NCI-H1417 (cell line): ENCODE results near the gene GADD45GIP1.
"Not testable (repeated sequence)": the region's sequence is repeated elsewhere in the genome, so short reads cannot be mapped to it uniquely, and the experiment has no call there.

Source experiments
- DNase-seq, 3 experiments: peaks; one replicate each; lab custom pipeline; 2025; lab: John Stamatoyannopoulos, UW

The GADD45GIP1 gene

GRCh38 chr19:12959481-12959880, 2.5 kb upstream of the GADD45GIP1 start:
- DNase-seq, result no peak

GRCh38 chr19:12957389-12957952, 448 bp upstream of the GADD45GIP1 start:
- DNase-seq, result not testable (repeated sequence)

- no peak for DNase-seq
Measured at GRCh38 chr19:12955996-12956395, 1.0 kb downstream of the GADD45GIP1 start.

- DNase-seq, result not testable (repeated sequence)
Measured at GRCh38 chr19:12955575-12955974, 1.4 kb downstream of the GADD45GIP1 start.

GRCh38 chr19:12954612-12954962, 2.4 kb downstream of the GADD45GIP1 start:
- no peak for DNase-seq

- DNase-seq, result peak in 1 of 3 experiments; percentile 42
Measured at GRCh38 chr19:12953799-12954611, 3.0 kb downstream of the GADD45GIP1 start.

- DNase-seq, result no peak
Measured at GRCh38 chr19:12953138-12953798, 3.8 kb downstream of the GADD45GIP1 start.

GRCh38 chr19:12952488-12953137, 4.4 kb downstream of the GADD45GIP1 start:
- peak in 2 of 3 experiments; percentile 27 to 55 for DNase-seq

GRCh38 chr19:12952050-12952449, 5.0 kb downstream of the GADD45GIP1 start:
- DNase-seq, result not testable (repeated sequence)

- DNase-seq, result no peak
Measured at GRCh38 chr19:12949363-12950283, 7.4 kb downstream of the GADD45GIP1 start.

- DNase-seq, result no peak
Measured at GRCh38 chr19:12948612-12949362, 8.2 kb downstream of the GADD45GIP1 start.

GRCh38 chr19:12947702-12948611, 9.1 kb downstream of the GADD45GIP1 start:
- DNase-seq, result no peak

- peak in 1 of 3 experiments; percentile 50 for DNase-seq
Measured at GRCh38 chr19:12946731-12947496, 10.1 kb downstream of the GADD45GIP1 start.

GRCh38 chr19:12946092-12946721, 10.8 kb downstream of the GADD45GIP1 start:
- DNase-seq, result peak in 2 of 3 experiments; percentile 19 to 78

- DNase-seq, result peak; percentile 97 to 99 (median 98)
Measured at GRCh38 chr19:12945479-12946091, 11.4 kb downstream of the GADD45GIP1 start, which contains the start of gene RAD23A. TSS of gene RAD23A (plus strand) at chr19:12945862. CDS start at chr19:12945949, 87 bp downstream.

- DNase-seq, result peak in 1 of 3 experiments; percentile 41
Measured at GRCh38 chr19:12944104-12944674, 12.8 kb downstream of the GADD45GIP1 start.

- DNase-seq, result peak in 1 of 3 experiments; percentile 41
Measured at GRCh38 chr19:12943437-12944044, 13.5 kb downstream of the GADD45GIP1 start.
